Measurements from ENCODE around the gene SLIRP. TPM values are rescaled to one million over a fixed set of nuclear protein-coding genes. Genes with fewer than 3 reads are reported as not detected.
A peak's percentile ranks its signal among the peaks of the same experiment; 100 is the strongest.

Gene SLIRP
- total RNA-seq, 1 donor from 2014 or later = 58.6 TPM

GRCh38 chr14:77752799-77753516 lies 45.1 kb downstream of the SLIRP start:
- no peak for DNase-seq
- Mint-ChIP-seq H3K27me3 (no peaks in the 10 kb centered on the region), H3K4me3 (no peak overlapping the region), H3K4me1 (peaks cover 16% of the 10 kb centered on the region), H3K27ac (no peak overlapping the region), H3K9me3 (no peaks in the 10 kb centered on the region), H3K36me3 (ENCODE audit: low read depth) (peaks cover 69% of the 10 kb centered on the region)
- ChIA-PET POLR2A (interaction anchor here (0.7 to 1.7 kb wide), 3 partner anchors 8 to 111 kb away, joined by 3 to 12 read pairs (median 3); partner anchors contain the start of genes ALKBH1, SLIRP and SNW1), CTCF (no interaction called here)
- TF ChIP-seq CTCF (IDR thresholded peaks at IDR 0.05) = no peak
- intact Hi-C loops (cut with micrococcal nuclease) = no loop called here
- ATAC-seq (ENCODE audit: low read depth) = no peak

GRCh38 chr14:77760381-77761204 lies 52.7 kb downstream of the SLIRP start, which contains the start of gene SNW1:
SNW1 (minus strand) TSS chr14:77761156; CDS start chr14:77761127, 29 bp downstream.
- DNase-seq (peak; percentile 77), ATAC-seq (ENCODE audit: low read depth) (peak; percentile 91)
- POLR2A ChIA-PET = interaction anchor here (0.9 to 2.2 kb wide), 7 partner anchors 9 to 439 kb away, joined by 4 to 21 read pairs (median 10); partner anchors contain the start of genes ADCK1, GSTZ1, POMT2 and SAMD15
- Mint-ChIP-seq H3K36me3 (ENCODE audit: low read depth) (peaks cover 32% of the 10 kb centered on the region), H3K27ac (peak within 1 kb of the TSS; percentile 97), H3K9me3 (no peaks in the 10 kb centered on the region), H3K4me3 (peak within 1 kb of the TSS; percentile 97), H3K4me1 (peaks cover 37% of the 10 kb centered on the region), H3K27me3 (no peaks in the 10 kb centered on the region)
- intact Hi-C loops (cut with micrococcal nuclease) = loop anchor here (1.0 to 5.0 kb wide), 6 partner anchors 40 to 440 kb away; partner anchors contain the start of genes ADCK1, ALKBH1, POMT2 and SAMD15
- TF ChIP-seq CTCF (IDR thresholded peaks at IDR 0.05) = no peak
- CTCF ChIA-PET = interaction anchor here (2.1 kb wide), 1 partner anchor 40 kb away, joined by 4 read pairs; the partner anchor contains the start of gene ADCK1

- TF ChIP-seq CTCF (IDR thresholded peaks at IDR 0.05) = no peak
- ATAC-seq (ENCODE audit: low read depth) (peak; percentile 6), DNase-seq (no peak)
- CTCF ChIA-PET = interaction anchor here (2.1 kb wide), 1 partner anchor 39 kb away, joined by 4 read pairs; the partner anchor contains the start of gene ADCK1
- intact Hi-C loops (cut with micrococcal nuclease) = loop anchor here (1.0 to 5.0 kb wide), 6 partner anchors 39 to 441 kb away; partner anchors contain the start of genes ADCK1, ALKBH1, POMT2 and SAMD15
- peaks cover 35% of the 10 kb centered on the region for H3K4me1 Mint-ChIP-seq
- POLR2A ChIA-PET = interaction anchor here (0.5 to 2.2 kb wide), 8 partner anchors 10 to 732 kb away, joined by 3 to 21 read pairs (median 8); partner anchors contain the start of genes ADCK1, GSTZ1, POMT2 and SAMD15
- peak overlapping the region; percentile 97 for H3K27ac Mint-ChIP-seq
- no peaks in the 10 kb centered on the region for H3K9me3 Mint-ChIP-seq
- H3K36me3 Mint-ChIP-seq (ENCODE audit: low read depth) = peaks cover 27% of the 10 kb centered on the region
- no peaks in the 10 kb centered on the region for H3K27me3 Mint-ChIP-seq
- H3K4me3 Mint-ChIP-seq = peak overlapping the region; percentile 97
Measured at GRCh38 chr14:77761205-77761931, 53.5 kb downstream of the SLIRP start.

GRCh38 chr14:77763316-77763715 lies 55.4 kb downstream of the SLIRP start:
- POLR2A ChIA-PET = no interaction called here

More at GRCh38 chr14:77763316-77763715, 55.4 kb downstream of the SLIRP start:
- intact Hi-C loops (cut with micrococcal nuclease) = loop anchor here (5.0 kb wide), 1 partner anchor 386 kb away; the partner anchor contains the start of genes SAMD15 and TMED8
- peaks cover 27% of the 10 kb centered on the region for H3K4me1 Mint-ChIP-seq
- no peak overlapping the region for H3K27ac Mint-ChIP-seq
- no peaks in the 10 kb centered on the region for H3K9me3 Mint-ChIP-seq
- no peak overlapping the region for H3K4me3 Mint-ChIP-seq
- no peak for TF ChIP-seq CTCF (IDR thresholded peaks at IDR 0.05)
- H3K27me3 Mint-ChIP-seq = no peaks in the 10 kb centered on the region
- ATAC-seq (ENCODE audit: low read depth) (no peak), DNase-seq (no peak)
- CTCF ChIA-PET = no interaction called here
- H3K36me3 Mint-ChIP-seq (ENCODE audit: low read depth) = peaks cover 16% of the 10 kb centered on the region

Measured in activated B cell treated with CpG ODN at 0.5 μM for 24 hours (primary cell).